ENCODE results near the gene GRIN2A.

DNA sequence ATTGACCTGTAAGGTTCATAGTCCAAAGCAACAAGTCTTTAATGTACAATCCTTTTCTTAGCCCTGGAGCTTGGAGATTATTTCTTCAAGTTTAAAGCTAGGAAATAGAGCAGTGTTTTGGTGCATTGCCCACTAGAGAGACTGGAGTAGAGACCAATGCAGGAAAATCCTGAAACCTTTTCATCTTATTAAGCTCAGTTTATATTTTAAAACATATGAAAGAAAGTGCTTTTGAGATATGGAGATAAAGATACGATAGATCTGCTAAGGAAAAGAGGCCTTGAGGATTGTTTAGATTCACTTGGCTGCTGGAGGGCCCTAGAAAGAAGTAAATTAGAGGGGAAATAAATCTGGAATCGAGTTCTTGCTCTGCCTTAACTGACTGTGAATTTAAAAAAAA, 212.0 kb downstream of the GRIN2A start:
- TF ChIP-seq, protein P1, sequence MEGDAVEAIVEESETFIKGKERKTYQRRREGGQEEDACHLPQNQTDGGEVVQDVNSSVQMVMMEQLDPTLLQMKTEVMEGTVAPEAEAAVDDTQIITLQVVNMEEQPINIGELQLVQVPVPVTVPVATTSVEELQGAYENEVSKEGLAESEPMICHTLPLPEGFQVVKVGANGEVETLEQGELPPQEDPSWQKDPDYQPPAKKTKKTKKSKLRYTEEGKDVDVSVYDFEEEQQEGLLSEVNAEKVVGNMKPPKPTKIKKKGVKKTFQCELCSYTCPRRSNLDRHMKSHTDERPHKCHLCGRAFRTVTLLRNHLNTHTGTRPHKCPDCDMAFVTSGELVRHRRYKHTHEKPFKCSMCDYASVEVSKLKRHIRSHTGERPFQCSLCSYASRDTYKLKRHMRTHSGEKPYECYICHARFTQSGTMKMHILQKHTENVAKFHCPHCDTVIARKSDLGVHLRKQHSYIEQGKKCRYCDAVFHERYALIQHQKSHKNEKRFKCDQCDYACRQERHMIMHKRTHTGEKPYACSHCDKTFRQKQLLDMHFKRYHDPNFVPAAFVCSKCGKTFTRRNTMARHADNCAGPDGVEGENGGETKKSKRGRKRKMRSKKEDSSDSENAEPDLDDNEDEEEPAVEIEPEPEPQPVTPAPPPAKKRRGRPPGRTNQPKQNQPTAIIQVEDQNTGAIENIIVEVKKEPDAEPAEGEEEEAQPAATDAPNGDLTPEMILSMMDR (IDR thresholded peaks at IDR 0.05): no peak
- no peak for TF ChIP-seq POLR2A (IDR thresholded peaks at IDR 0.05)

Data from gastroesophageal sphincter (tissue), 3 donors.